ENCODE data around the gene LTBP1. TPM values are rescaled to one million over a fixed set of nuclear protein-coding genes. Genes with fewer than 3 reads are reported as not detected.

Gene LTBP1
- total RNA-seq, 1 experiment from 2014 or later: 2.2 TPM

- DNase-seq (ENCODE audit: low spot score): no peak
- Histone ChIP-seq H3K4me3 (ENCODE audit: low read depth, low read length, poor library complexity, severe bottlenecking) (no peak overlapping the region), H3K27ac (ENCODE audit: low read depth, low read length, poor library complexity, severe bottlenecking) (no peak overlapping the region), H3K9me3 (ENCODE audit: low read depth, low read length, poor library complexity, severe bottlenecking) (no peaks in the 10 kb centered on the region), H3K4me1 (ENCODE audit: insufficient read depth, low read length, poor library complexity, severe bottlenecking) (no peaks in the 10 kb centered on the region), H3K27me3 (replicated peaks; ENCODE audit: insufficient read depth, low read depth, low read length, poor library complexity) (no peaks in the 10 kb centered on the region), H3K36me3 (ENCODE audit: insufficient read depth, low read length, poor library complexity, severe bottlenecking) (no peaks in the 10 kb centered on the region)
- no peak for TF ChIP-seq EZH2 (IDR thresholded peaks at IDR 0.05; ENCODE audit: borderline replicate concordance, low read depth, low read length, poor library complexity, severe bottlenecking)
- no peak for TF ChIP-seq CTCF (conservative IDR thresholded peaks at IDR 0.05; ENCODE audit: low read depth, low read length)
- intact Hi-C loops (cut with micrococcal nuclease; ENCODE audit: unreplicated experiment): loop anchor here (5.0 kb wide), 1 partner anchor 242 kb away; no protein-coding TSS in a partner anchor
- ChIA-PET POLR2A (ENCODE audit: low non-redundant PET) (no interaction called here), CTCF (no interaction called here)
- no TSS peak for BruUV-seq (replicated peaks)
Observed at GRCh38 chr2:33274524-33274923, 327.8 kb downstream of the LTBP1 start.

- CTCF ChIA-PET: no interaction called here
- TF ChIP-seq EZH2 (IDR thresholded peaks at IDR 0.05; ENCODE audit: borderline replicate concordance, low read depth, low read length, poor library complexity, severe bottlenecking) (no peak), CTCF (conservative IDR thresholded peaks at IDR 0.05; ENCODE audit: low read depth, low read length) (no peak)
- Histone ChIP-seq H3K27me3 (replicated peaks; ENCODE audit: insufficient read depth, low read depth, low read length, poor library complexity) (no peaks in the 10 kb centered on the region), H3K27ac (ENCODE audit: low read depth, low read length, poor library complexity, severe bottlenecking) (no peak overlapping the region), H3K4me3 (ENCODE audit: low read depth, low read length, poor library complexity, severe bottlenecking) (no peak overlapping the region), H3K36me3 (ENCODE audit: insufficient read depth, low read length, poor library complexity, severe bottlenecking) (no peaks in the 10 kb centered on the region), H3K4me1 (ENCODE audit: insufficient read depth, low read length, poor library complexity, severe bottlenecking) (no peaks in the 10 kb centered on the region), H3K9me3 (ENCODE audit: low read depth, low read length, poor library complexity, severe bottlenecking) (no peaks in the 10 kb centered on the region)
- POLR2A ChIA-PET (ENCODE audit: low non-redundant PET): no interaction called here
- BruUV-seq (replicated peaks): no TSS peak
- intact Hi-C loops (cut with micrococcal nuclease; ENCODE audit: unreplicated experiment): no loop called here
- peak; percentile 37 for DNase-seq (ENCODE audit: low spot score)
Observed at GRCh38 chr2:33275689-33276444, 329.1 kb downstream of the LTBP1 start.

- no TSS peak for BruUV-seq (replicated peaks)
- H3K36me3 ChIP-seq (ENCODE audit: insufficient read depth, low read length, poor library complexity, severe bottlenecking): no peaks in the 10 kb centered on the region
- no peaks in the 10 kb centered on the region for H3K9me3 ChIP-seq (ENCODE audit: low read depth, low read length, poor library complexity, severe bottlenecking)
- no peaks in the 10 kb centered on the region for H3K27me3 ChIP-seq (replicated peaks; ENCODE audit: insufficient read depth, low read depth, low read length, poor library complexity)
- ChIA-PET POLR2A (ENCODE audit: low non-redundant PET) (no interaction called here), CTCF (no interaction called here)
- H3K4me1 ChIP-seq (ENCODE audit: insufficient read depth, low read length, poor library complexity, severe bottlenecking): no peaks in the 10 kb centered on the region
- no peak for DNase-seq (ENCODE audit: low spot score)
- TF ChIP-seq CTCF (conservative IDR thresholded peaks at IDR 0.05; ENCODE audit: low read depth, low read length) (no peak), EZH2 (IDR thresholded peaks at IDR 0.05; ENCODE audit: borderline replicate concordance, low read depth, low read length, poor library complexity, severe bottlenecking) (no peak)
- H3K4me3 ChIP-seq (ENCODE audit: low read depth, low read length, poor library complexity, severe bottlenecking): no peak overlapping the region
- no peak overlapping the region for H3K27ac ChIP-seq (ENCODE audit: low read depth, low read length, poor library complexity, severe bottlenecking)
- intact Hi-C loops (cut with micrococcal nuclease; ENCODE audit: unreplicated experiment): no loop called here
Observed at GRCh38 chr2:33277002-33277426, 330.3 kb downstream of the LTBP1 start.
